ENCODE results near the gene KLHDC8B.

- TF ChIP-seq CTCF (IDR thresholded peaks at IDR 0.05) (no peak), POLR2A (IDR thresholded peaks at IDR 0.05) (no peak)
Observed at GRCh38 chr3:49170744-49171118, 667 bp upstream of the KLHDC8B start.

All from thyroid gland (tissue), 4 donors.